ENCODE data around the gene EVI5L.

DNA sequence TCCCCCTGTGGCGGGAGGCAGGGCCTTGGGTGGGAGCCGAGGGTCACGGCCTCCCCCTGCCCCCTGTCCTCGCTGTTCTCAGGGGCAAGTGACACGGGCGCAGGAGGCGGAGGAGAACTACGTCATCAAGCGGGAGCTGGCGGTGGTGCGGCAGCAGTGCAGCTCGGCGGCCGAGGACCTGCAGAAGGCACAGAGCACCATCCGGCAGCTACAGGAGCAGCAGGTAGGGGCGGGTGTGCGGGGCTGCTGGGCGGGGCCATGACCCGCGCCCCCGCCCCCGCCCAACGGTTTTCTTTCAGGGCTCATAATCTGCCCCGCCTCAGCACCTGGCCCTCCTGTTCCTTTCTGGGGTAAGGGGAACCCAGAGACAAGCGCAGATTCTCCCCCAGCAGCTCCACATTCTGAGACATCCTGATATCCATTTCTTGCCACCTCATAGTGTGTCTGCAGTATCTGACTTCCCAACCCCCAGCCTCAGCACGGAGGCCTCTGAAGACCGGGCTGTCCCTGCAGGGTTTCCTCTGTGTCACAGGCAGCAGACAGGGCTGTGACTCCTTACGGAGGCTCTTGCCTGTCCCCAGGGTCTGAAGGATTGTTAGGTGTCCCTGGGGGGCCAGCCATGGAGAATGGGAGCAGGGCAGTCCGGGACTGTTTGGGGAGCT, 28.2 kb downstream of the EVI5L start:
- TF ChIP-seq POLR2A (IDR thresholded peaks at IDR 0.05; ENCODE audit: low read length) (no peak), GATA1 (IDR thresholded peaks at IDR 0.05; ENCODE audit: low read depth, low read length) (no peak)

All from erythroblast (primary cell).